Skeletal muscle cell (primary cell): ENCODE measurements around the gene LZTFL1.

Experiments used
- DNase-seq: peaks from one replicate; pipeline ENCODE4 v3.0.0-alpha.2; 2010; ENCODE audit warnings: low read depth
- H3K4me3 ChIP-seq: 2 replicates; pipeline ENCODE4 v1.5.1; 2011; ENCODE audit warnings: low read depth, mild to moderate bottlenecking, control low read depth, low read length, moderate library complexity

Gene LZTFL1

DNA sequence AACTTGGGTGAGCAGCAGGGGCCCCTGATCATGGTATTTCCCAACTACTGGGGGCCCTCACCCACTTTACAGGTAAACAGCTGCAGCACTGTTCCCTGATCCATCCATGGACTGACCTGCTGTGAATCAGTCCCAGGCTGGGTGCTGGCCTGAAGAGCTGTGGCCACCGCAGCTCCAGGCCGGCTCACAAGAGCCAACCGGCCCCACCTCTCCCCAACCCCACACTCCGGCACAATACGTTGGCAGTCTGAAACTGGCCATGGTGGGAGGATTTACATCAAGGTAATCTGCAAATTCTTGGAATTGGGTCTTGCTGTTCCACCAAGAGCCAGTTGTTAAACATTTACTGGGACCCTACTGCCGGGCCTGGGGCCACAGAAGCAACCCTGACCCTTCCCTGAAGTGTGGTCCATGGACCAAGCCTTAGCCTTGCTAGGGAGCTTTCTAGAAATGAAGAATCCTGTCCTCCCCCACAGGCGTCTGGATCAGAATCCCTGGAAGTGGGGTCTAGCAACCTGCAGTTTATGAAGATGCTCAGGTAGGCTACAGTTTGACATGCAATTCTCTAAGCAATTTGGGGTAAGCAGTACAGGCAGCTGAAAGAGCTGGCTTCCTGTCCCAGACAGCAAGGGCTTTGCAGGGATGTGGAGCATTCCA, 49.3 kb downstream of the LZTFL1 start:
- H3K4me3 ChIP-seq: no peak overlapping the region
- no peak for DNase-seq

DNA sequence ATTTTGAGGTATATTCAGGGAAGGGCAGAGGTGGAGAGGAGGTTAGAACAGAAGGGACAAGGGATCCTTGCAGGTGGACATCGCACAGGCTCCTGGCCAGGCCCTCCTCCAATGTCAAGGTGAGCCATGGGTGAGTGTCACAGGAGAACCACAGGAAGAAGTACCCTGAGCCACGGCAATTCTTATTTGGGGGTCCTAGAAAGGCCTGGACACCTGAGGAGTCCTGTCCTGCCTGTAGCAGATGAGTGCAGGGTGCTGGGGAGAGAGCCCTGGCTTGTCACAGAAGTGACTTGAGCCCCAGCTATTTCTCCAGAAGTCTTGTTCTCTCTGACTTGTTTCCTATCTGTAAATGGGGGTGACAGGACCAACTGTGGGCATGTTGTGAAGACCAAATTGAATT, 49.9 kb downstream of the LZTFL1 start:
- H3K4me3 ChIP-seq: no peak overlapping the region
- DNase-seq: no peak

DNA sequence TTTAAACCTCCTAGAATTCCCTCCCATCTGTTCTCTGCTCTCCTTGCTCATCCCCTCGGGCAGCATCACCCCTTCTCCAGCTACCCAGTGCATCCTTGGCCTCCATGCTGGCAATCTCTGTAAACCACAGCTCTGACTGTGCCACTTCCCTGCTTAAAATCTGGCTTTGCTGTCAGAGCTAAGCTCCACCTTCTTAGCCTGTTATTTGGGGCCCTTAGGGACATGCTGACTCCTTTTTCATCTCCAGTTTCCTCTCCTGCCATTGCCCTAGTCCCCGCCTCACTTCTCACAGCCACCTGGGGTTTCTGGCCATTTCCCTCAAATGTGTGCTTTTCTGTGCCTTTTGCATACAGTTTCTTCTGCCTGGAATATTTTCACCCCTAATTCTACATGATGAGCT, 51.3 kb downstream of the LZTFL1 start:
- no peak overlapping the region for H3K4me3 ChIP-seq
- DNase-seq: no peak

DNA sequence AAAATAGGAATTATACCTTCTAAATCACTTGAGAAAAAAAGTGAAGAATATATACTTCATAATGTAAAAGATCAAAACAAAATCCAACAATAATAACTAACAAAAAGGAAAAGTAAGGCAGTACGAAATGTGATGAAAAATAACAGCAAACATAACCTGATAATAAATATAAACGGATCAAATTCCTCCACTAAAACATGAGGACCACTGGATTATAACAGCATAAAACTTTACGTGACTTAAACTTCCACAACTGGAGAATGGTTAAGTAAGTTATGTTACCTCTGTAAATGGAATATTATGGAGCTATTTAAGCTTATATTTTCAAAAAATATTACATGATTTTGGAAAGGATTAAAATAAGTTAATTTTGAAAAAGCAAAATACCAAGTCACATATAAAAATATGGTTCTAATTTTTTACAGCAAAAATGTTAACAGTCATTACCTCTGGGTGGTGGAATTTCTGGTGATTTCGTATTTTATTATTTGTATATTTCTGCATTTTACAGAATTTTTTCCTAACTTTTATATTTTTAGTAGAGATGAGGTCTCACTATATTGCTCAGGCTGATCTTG, 52.6 kb downstream of the LZTFL1 start:
- H3K4me3 ChIP-seq: no peak overlapping the region
- no peak for DNase-seq

DNA sequence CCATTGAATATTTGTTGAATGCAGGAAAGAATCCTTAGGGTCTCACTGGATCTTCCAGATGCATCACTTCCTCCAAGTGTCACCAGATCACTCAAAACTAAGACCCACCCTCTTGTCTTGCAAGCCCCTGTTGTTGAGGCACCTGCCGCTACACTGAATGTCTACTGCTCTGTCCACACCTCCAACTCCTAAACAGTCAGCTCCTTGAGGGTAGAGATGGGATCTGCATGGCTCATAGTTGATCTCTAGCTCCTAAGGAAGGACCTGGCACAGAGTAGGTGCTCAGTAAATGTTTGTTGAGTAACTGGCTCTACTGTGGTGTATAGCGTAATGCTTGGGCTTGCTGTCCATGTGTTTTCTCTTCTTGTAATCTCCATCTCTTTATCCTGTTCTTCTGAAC, 54.4 kb downstream of the LZTFL1 start:
- no peak for DNase-seq
- H3K4me3 ChIP-seq: no peak overlapping the region

DNA sequence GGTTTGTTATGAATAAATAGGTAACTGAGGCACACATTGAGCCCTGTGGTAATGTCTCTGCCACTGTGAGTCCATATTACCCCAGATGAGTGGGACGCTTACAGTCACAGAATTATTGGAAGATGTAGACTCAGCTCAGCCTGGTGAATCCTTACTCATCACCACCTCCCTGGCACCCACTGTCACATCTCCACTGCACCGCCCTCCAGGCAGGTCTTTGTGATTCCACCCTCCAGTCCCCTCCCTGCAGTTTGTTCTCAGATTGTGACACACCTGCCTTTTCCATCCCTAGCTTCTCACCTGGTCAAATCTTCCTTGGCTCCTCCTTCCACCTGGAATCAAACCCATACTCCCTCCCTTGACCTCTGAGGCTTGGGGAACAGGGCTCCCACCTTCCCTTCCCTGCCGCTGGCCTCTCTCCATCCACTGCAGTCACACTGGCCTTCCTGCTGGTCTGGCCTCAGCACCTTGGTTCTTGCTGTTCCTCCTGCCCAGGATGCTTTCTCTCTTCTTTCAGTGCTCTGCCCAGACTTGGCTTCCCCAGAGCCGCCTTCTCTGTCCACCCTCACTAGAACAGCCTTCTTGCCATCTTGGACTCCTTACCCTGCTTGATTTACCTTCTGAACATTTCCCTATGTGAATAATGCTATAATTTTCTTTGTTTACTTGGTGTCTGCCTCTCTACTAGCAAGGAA, 55.0 kb downstream of the LZTFL1 start:
- H3K4me3 ChIP-seq: no peak overlapping the region
- DNase-seq: no peak

DNA sequence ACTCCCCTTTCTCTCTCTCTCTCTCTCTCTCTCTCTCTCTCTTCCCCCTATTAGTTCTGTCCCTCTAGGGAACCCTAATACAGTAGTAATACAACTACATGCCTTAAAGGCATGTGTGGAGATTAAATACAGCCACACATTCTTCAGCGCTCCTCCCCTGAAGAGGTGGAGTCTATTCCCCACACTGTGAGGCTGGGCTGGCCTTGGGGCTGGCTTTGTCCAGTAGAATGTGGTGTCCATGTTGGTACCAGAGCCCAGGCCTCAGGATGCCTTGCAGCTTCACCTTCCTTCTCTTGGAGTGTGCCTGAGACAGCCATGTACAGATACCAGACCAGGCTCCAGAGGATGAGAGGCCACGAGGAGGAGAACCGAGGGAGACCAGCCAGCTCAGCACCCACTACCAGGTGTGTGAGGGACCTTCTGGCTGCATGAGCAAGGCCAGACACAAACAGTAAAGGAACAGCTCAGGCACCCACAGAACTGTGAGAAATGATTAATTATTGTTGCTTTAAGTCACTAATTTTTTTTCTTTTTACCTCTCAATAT, 56.2 kb downstream of the LZTFL1 start:
- DNase-seq: no peak
- no peak overlapping the region for H3K4me3 ChIP-seq

DNA sequence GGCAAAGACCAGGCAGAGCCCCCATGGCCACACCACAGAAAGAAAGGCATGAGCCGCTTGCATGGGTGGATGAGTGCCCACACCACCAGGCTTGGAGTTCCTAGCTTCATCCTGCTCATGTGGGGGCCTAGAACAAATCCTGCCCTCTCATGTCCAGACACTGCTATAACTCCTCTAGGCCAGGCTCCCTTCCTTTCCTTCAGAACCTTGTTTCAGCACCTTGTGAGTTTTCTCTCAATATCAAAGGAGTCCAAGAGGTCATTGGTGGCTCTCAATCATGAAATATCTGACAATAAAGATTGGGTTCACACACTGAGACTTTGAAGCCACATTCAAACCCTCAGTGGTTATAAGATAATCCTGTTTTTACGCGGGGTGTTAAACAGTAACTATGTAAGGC, 58.3 kb downstream of the LZTFL1 start:
- no peak for DNase-seq
- no peak overlapping the region for H3K4me3 ChIP-seq

DNA sequence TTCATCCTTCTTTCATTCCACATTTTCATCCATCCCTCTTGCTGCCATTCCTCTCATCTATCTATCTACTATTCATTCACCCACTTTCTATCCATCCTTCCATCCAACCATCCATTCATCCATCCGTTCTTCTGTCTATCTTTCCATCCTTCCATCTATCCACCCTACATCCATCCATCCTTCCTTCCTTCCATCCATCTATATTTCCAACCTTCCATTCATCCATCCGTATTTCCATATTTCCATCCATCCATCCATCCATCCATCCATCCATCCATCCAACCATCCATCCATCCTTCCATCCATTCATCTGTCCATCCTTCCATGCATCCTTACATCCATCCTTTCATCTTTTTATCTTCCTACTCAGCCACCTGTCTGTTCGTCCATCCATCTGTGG, 59.5 kb downstream of the LZTFL1 start:
- no peak for DNase-seq

DNA sequence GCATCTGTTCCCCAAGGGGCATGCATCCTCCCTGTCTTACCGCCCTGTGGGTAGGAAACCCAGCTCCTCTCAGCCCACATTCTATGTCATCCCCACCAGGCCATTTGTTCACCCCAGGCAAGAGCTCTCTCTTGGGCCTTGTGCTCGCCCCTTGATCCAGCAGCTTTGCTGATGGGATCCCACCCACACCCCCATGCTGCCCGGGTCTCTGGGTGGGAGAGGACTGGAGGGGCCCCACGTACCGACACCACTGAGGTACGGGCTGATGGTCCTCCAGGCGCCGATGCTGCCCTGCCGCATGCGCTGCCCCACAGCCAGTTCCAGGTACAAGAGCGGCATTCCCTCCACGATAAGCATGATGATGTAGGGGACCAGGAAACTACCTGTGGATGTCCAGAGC, 60.1 kb downstream of the LZTFL1 start:
- DNase-seq: no peak
- H3K4me3 ChIP-seq: no peak overlapping the region

More for the DNA sequence above, 59.5 kb downstream of the LZTFL1 start:
- H3K4me3 ChIP-seq: no peak overlapping the region

DNA sequence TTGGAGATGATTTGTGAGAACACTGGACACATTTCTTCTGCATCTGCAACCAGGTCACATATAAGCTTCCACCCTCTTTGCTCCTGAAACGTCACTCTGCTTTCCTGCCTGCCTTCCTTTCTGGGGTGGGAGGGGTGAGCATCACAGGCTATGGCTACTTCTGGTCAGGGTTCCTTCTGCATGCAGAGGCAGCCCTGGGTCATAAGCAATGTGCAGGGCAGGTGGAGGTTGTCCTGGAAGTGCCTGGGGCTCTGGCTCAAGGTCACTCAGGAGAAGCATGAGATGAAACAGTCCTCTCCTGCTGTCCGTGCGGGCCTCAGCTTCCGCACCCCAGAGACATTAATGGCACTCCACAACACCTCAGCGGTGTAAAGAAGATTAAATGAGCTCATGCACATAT, 60.6 kb downstream of the LZTFL1 start:
- H3K4me3 ChIP-seq: no peak overlapping the region
- DNase-seq: no peak

DNA sequence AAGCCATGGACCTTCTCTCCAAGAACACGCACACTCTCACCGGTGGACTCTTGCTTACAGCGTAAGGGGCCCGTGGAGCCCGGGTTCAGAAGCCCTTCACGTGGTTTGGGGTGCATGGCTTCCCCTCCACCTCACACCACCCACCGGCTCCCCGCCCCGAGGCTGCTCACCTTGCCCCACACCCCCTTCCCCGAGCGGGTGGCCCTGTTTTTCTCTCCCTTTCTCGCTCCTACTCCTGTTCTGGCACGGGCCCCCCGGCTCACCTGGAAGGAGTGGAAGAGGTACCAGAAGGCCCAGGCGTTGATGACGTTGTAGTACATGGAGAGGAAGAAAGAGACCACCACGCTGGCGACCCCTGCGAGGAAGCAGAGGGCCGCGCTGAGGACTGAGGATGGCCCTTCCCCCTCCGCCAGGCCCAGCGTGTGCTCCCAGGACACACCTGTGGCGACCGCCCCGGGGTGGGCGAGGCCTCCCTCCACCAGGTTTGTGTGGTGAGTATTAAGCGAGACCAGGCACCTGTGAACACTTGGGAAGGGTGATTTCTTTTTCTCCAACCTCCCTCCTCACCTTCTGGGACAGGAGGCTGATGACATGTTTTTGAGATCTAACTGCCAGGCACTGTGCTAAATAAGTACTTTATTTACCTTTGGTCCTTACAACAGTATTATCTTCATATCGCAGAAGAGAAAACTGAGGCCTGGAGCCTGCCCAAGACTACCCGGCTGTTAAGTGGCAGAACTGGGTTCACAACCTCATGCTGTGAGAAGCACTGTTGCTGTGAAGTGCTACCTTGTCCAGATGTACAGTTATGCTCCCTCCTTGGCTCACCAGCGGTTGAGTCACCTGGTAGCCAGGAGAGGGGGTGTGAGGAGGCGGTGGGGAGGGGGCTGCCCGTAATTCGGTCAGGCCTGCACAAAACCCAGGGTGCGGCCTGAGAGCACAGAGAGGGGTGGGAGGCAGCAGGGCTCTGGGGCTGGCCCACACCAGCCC, 61.9 kb downstream of the LZTFL1 start:
- no peak overlapping the region for H3K4me3 ChIP-seq

DNA sequence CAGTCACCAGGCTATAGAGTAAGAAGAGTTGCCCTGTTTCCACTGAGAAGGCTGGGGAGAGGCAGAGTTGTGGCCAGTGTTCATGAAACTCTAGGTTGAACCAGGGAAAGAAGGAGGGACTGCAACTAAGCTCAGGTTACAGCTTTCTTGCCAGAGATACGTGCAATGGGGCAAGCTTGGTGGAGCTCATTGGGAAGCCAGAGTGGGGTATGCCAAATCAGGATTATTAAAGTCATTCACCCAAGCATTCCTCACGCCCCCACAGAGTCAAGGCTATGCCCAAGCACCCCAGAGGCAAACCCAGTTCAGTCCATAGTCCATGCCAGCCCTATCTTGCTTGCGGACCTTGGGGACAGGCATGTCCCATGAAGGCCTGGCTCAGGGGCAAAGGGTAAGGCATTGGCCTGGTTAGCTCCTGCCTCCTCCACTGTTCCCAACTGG, 63.1 kb downstream of the LZTFL1 start:
- no peak overlapping the region for H3K4me3 ChIP-seq
- DNase-seq: no peak

More for the DNA sequence above, 61.9 kb downstream of the LZTFL1 start:
- no peak for DNase-seq

DNA sequence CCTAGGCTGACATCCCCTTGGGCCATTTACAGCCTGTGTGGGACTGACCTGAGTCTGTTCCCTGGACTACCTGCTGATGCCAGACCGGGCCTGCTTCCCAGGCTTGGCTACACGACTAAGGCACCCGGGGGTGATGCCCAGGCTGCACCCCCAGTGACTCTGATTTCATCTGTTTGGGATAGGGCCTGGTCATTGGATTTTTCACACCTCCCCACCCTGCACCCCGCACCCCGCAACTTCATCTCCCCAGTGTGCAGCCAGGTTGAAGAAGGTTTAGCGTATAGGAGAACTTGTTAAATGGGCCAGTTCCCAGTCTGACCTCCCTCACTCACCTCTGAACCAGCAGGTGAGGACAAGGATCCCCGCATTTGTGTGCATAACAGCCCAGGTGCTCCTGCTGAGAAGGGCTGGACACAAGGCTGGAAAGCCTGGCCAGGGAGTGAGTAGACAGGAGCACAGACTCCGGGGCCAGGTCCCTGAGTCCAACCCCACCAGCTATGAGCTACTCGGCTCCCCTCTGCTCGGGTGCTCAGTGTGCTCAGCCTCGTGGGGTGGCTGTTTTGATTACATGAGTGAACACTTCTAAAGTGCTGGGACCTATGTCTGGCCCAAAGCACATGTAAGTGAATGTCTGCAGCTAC, 64.1 kb downstream of the LZTFL1 start:
- no peak for DNase-seq
- H3K4me3 ChIP-seq: no peak overlapping the region

DNA sequence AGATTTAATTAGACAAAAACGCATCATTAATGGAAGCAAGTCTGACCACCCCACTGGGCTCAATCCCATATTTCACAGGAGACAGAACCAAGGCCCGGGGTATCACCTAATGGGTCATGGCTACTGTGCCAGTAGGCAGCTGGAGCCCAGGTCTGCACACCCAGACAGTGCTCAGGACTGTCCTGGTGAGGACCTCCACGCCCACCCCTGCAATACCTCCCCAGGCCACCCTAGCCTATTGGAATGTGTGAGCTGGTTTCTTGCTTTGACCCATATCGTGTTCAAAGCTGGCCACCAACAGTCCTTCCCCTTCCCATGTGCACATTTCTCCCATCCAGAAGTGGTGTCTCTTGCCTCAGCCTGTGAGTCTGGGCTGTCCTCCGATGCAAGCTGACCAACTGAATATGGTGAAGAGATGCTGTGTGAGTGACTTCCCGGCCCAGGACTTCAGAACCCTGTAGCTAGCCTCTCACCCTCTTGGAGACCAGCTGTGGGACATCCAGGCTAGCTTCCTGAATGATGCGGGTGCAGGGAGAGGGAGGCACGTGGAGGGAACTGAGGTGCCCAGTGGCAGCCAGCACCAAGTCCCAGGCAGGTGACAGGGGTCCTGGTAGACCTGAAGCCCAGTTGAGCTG, 64.7 kb downstream of the LZTFL1 start:
- no peak overlapping the region for H3K4me3 ChIP-seq
- DNase-seq: no peak

DNA sequence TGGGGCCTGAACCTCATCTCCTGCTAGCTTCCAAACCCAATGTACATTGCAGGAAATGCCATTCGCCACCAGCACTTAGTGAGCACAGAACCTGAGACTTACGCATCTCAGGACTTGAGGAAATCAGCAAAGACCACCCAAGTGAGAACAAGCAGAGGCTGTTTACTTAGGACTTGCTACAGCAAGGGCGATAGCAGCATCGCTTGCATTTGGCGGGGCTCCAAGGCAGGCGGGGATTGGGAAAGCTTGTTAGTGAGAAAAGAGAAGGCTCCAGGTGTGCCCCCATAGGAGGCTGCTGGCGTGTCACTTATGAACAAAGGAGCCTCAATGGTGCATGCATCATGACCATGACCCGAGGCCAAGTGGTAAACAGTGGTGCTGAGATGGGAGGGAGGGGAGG, 65.3 kb downstream of the LZTFL1 start:
- H3K4me3 ChIP-seq: no peak overlapping the region
- DNase-seq: no peak

DNA sequence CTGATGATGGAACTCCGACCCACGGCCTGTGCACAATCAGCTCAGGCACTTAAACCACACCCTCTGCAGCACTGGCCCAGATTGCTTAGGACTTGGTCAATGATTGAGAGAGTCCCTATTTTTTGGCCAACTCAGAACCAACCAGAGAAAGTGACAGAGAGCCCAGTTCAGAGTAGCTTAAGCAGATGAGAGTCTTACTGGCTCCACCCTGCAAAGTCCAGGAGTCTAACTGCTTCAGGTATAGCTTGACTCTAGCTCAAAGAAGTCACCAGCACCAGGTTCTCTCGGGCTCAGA, 65.7 kb downstream of the LZTFL1 start:
- H3K4me3 ChIP-seq: no peak overlapping the region
- no peak for DNase-seq

DNA sequence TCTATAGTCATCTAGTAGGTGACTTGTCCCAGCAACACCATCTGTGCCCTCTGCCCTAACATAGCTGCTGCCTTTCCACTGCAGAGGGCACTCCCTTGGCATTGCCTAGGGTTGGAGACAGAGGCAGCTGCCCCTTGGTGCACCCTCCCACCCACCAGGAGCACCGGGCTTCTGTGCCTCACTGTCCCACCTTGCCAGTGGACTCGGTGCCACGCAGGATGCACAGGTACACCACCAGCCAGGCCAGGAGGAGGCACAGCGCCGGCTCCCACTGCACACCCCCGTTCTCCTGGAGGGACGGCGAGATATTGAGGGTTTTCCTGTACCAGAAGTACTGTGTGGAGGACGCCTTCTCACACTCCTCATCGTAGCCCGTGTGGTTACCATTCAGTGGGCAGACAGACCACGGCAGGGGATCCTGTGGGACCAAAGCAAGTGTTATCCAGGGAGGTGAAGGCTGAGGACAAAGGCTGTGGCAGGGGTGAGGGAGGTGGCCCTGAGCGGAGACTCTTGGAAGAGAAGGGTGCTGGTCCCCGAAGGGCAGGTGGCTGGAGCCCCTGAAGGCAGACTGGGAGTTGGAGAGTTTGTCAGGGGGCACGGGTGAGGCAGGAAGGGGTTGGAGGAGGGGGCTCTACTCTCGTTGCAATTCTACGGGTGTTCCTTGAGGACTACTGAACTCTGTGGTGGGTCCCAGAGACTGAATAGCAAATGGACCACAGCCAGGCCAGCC, 66.2 kb downstream of the LZTFL1 start:
- no peak for DNase-seq
- H3K4me3 ChIP-seq: no peak overlapping the region
